OCI-LY3 (cell line): ENCODE results near the gene PTPRN2.
"Not testable (repeated sequence)": the region's sequence is repeated elsewhere in the genome, so short reads cannot be mapped to it uniquely, and the experiment has no call there.

ENCODE experiments used
- H2AFZ ChIP-seq: fragments of 200-600, 300-600 bp; shearing (Covaris generic); 2 replicates; pipeline ENCODE4 v1.6.0; 2014; ENCODE audit warnings: antibody characterized with exemption, low read depth, low read length
- H3K27ac ChIP-seq: fragments of 200-600, 300-600 bp; sonication (generic); 2 replicates; pipeline ENCODE4 v1.5.1; 2014; ENCODE audit warnings: mild to moderate bottlenecking, low read length, moderate library complexity, mixed read lengths
- H3K27me3 ChIP-seq: fragments of 200-600, 300-600 bp; sonication (generic); 2 replicates; pipeline ENCODE4 v1.6.1; 2014; ENCODE audit warnings: low read depth, low read length, mixed read lengths
- H3K36me3 ChIP-seq: fragments of 200-600, 300-600 bp; sonication (generic); replicated peaks from 2 replicates; pipeline ENCODE3; 2014; ENCODE audit warnings: low read depth, low read length, mixed read lengths
- H3K4me1 ChIP-seq: fragments of 300-600, 200-600 bp; sonication (generic); 2 replicates; pipeline ENCODE4 v1.6.1; 2014; ENCODE audit warnings: low read length, mixed read lengths
- H3K4me2 ChIP-seq: fragments of 200-600, 300-600 bp; sonication (generic); 2 replicates; pipeline ENCODE4 v1.6.1; 2014; ENCODE audit warnings: low read length, mixed read lengths
- H3K4me3 ChIP-seq: fragments of 300-600, 200-600 bp; sonication (generic); 2 replicates; pipeline ENCODE4 v1.5.1; 2014; ENCODE audit warnings: antibody characterized with exemption, mild to moderate bottlenecking, low read length, moderate library complexity
- H3K79me2 ChIP-seq: fragments of 300-600, 200-600 bp; shearing (Covaris generic); 2 replicates; pipeline ENCODE4 v1.6.1; 2014; ENCODE audit warnings: mild to moderate bottlenecking, low read length, mixed read lengths
- H3K9ac ChIP-seq: fragments of 300-600, 200-600 bp; shearing (Covaris generic); 2 replicates; pipeline ENCODE4 v1.6.0; 2014; ENCODE audit warnings: mild to moderate bottlenecking, low read length, moderate library complexity
- H3K9me3 ChIP-seq: fragments of 200-600, 300-600 bp; shearing (Covaris generic); 2 replicates; pipeline ENCODE4 v1.6.1; 2014; ENCODE audit warnings: low read length, mixed read lengths; ENCODE audit not compliant: insufficient read depth
- H4K20me1 ChIP-seq: fragments of 200-600, 300-600 bp; sonication (generic); 2 replicates; pipeline ENCODE4 v1.6.1; 2016; ENCODE audit warnings: low read length, mixed read lengths; ENCODE audit not compliant: insufficient read depth
- CTCF ChIP-seq: fragments of 200-600, 300-600 bp; sonication (generic); IDR thresholded peaks from 2 replicates; pipeline ENCODE4 v1.5.1; 2014; ENCODE audit warnings: antibody characterized with exemption, low read length, low read depth
- EZH2phosphoT487 ChIP-seq: fragments of 200-600 bp; shearing (Covaris generic); IDR thresholded peaks from 2 replicates; pipeline ENCODE4 v1.6.1; 2018; ENCODE audit warnings: antibody characterized with exemption, mixed run types, low read depth

Gene PTPRN2

DNA sequence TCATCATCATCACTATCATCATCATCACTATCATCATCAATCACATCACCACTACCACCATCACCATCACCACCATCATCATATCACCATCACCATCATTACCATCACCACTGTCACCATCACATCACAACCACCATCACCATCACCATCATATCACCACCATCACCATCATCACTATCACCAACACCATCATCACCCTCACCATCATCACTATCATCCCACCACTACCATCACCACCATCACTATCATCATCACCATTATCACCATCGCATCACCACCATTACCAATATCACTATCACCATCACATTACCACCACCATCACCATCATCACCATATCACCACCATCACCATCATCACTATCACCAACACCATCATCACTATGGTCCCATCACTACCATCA is 539.1 kb downstream of the PTPRN2 start:
- Histone ChIP-seq H3K79me2 (no peaks in the 10 kb centered on the region), H3K4me3 (no peak overlapping the region), H3K9ac (no peak overlapping the region), H3K36me3 (no peaks in the 10 kb centered on the region), H2AFZ (no peak overlapping the region), H3K9me3 (no peaks in the 10 kb centered on the region), H4K20me1 (no peaks in the 10 kb centered on the region), H3K4me1 (no peaks in the 10 kb centered on the region), H3K27me3 (no peaks in the 10 kb centered on the region), H3K27ac (no peak overlapping the region), H3K4me2 (no peak overlapping the region)
- TF ChIP-seq CTCF: no peak
- TF ChIP-seq EZH2phosphoT487: no peak

GRCh38 chr7:158047391-158048059 is 540.1 kb downstream of the PTPRN2 start:
- Histone ChIP-seq H3K27me3 (no peaks in the 10 kb centered on the region), H3K4me2 (no peak overlapping the region), H3K9me3 (no peaks in the 10 kb centered on the region), H2AFZ (no peak overlapping the region), H3K4me3 (no peak overlapping the region), H3K4me1 (no peaks in the 10 kb centered on the region), H4K20me1 (no peaks in the 10 kb centered on the region), H3K9ac (no peak overlapping the region), H3K79me2 (no peaks in the 10 kb centered on the region), H3K36me3 (no peaks in the 10 kb centered on the region), H3K27ac (no peak overlapping the region)
- TF ChIP-seq CTCF: no peak
- TF ChIP-seq EZH2phosphoT487: no peak

- H3K4me3 ChIP-seq, H3K4me2 ChIP-seq, H3K36me3 ChIP-seq, H4K20me1 ChIP-seq, H3K27ac ChIP-seq, H3K9me3 ChIP-seq, H2AFZ ChIP-seq, H3K9ac ChIP-seq, H3K79me2 ChIP-seq, H3K4me1 ChIP-seq, H3K27me3 ChIP-seq: not testable (repeated sequence)
Measured at GRCh38 chr7:158046246-158046645, 541.4 kb downstream of the PTPRN2 start.

DNA sequence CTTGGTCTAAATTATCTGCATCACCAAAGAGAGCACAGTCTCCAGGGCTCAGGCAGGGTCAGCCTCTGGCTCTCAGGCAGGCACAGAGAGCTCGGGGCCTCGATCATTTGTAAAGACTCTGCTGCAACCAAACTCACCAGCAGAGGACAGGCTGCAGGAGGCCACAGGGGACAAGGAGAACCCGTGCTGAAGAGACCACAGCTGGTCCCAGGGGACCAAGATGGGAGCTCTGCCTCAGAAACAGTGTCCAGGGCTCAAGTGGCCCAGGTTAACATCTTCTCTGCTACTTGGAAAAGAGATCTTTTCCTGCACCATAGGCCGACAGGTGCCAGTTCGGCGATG is 543.2 kb downstream of the PTPRN2 start:
- H3K4me2 ChIP-seq: no peak overlapping the region
- no peak overlapping the region for H2AFZ ChIP-seq
- no peak overlapping the region for H3K9ac ChIP-seq
- TF ChIP-seq CTCF: no peak
- TF ChIP-seq EZH2phosphoT487: no peak
- peaks cover under 1% of the 10 kb centered on the region; the same call in 1 of the 2 replicates for H3K9me3 ChIP-seq
- H3K4me1 ChIP-seq: no peaks in the 10 kb centered on the region
- no peaks in the 10 kb centered on the region for H3K36me3 ChIP-seq
- H4K20me1 ChIP-seq: no peaks in the 10 kb centered on the region
- no peaks in the 10 kb centered on the region for H3K79me2 ChIP-seq
- no peak overlapping the region for H3K4me3 ChIP-seq
- H3K27me3 ChIP-seq: no peaks in the 10 kb centered on the region
- H3K27ac ChIP-seq: no peak overlapping the region
